GM12891 (cell line): Measurements from ENCODE around the gene TSPOAP1.

Source experiments
- PAX5 ChIP-seq: IDR thresholded peaks from 2 replicates; pipeline ENCODE4 v1.6.1; 2011; ENCODE audit warnings: low read length, moderate library complexity, mild to moderate bottlenecking; ENCODE audit not compliant: insufficient read depth, severe bottlenecking
- POLR2A ChIP-seq: IDR thresholded peaks from 2 replicates; pipeline ENCODE4 v1.6.1; 2011; ENCODE audit warnings: low read depth, low read length, control low read depth
- POLR2AphosphoS5 ChIP-seq: IDR thresholded peaks from 2 replicates; pipeline ENCODE4 v1.6.1; 2011; ENCODE audit warnings: low read depth, low read length, control low read depth
- POU2F2 ChIP-seq: IDR thresholded peaks from 2 replicates; pipeline ENCODE4 v1.6.1; 2011; ENCODE audit warnings: low read depth, mild to moderate bottlenecking, control low read depth, low read length, moderate library complexity
- SPI1 ChIP-seq: IDR thresholded peaks from 2 replicates; pipeline ENCODE4 v1.6.1; 2011; ENCODE audit warnings: low read depth, low read length, control low read depth
- TAF1 ChIP-seq: IDR thresholded peaks from 2 replicates; pipeline ENCODE4 v1.6.1; 2011; ENCODE audit warnings: low read depth, low read length, control low read depth

GRCh38 chr17:58340405-58340876, 11.8 kb upstream of the TSPOAP1 start:
- TF ChIP-seq POLR2A: no peak
- no peak for TF ChIP-seq POLR2AphosphoS5
- TF ChIP-seq TAF1: no peak
- TF ChIP-seq POU2F2: no peak
- no peak for TF ChIP-seq PAX5
- TF ChIP-seq SPI1: no peak
